ENCODE data around the gene SBK3. TPM values are rescaled to one million over a fixed set of nuclear protein-coding genes. Genes with fewer than 3 reads are reported as not detected.

SBK3 gene
- total RNA-seq, 1 donor from 2014 or later: not detected

GRCh38 chr19:55504981-55505380, 40.4 kb downstream of the SBK3 start:
- no peaks in the 10 kb centered on the region for H3K9me3 ChIP-seq
- peaks cover 2 to 3% of the 10 kb centered on the region in 2 donors for H3K4me1 ChIP-seq
- no peak for TF ChIP-seq CTCF (IDR thresholded peaks at IDR 0.05)
- intact Hi-C loops (cut with DNase I): loop anchor here (1.0 to 5.0 kb wide), 4 partner anchors 18 to 203 kb away; partner anchors contain the start of gene UBE2S
- DNase-seq (ENCODE audit: low spot score in 2 of 2): no peak
- no peak overlapping the region for H3K27ac ChIP-seq
- H3K36me3 ChIP-seq: no peaks in the 10 kb centered on the region
- H3K27me3 ChIP-seq: no peaks in the 10 kb centered on the region
- H3K4me3 ChIP-seq: no peak overlapping the region

- intact Hi-C loops (cut with DNase I): loop anchor here (1.0 to 5.0 kb wide), 4 partner anchors 17 to 202 kb away; partner anchors contain the start of gene UBE2S
- Histone ChIP-seq H3K4me1 (peaks cover 2 to 3% of the 10 kb centered on the region in 2 donors), H3K36me3 (no peaks in the 10 kb centered on the region), H3K9me3 (no peaks in the 10 kb centered on the region), H3K4me3 (peak overlapping the region; percentile 48 to 71), H3K27ac (peak overlapping the region in 1 of 2 donors; percentile 87), H3K27me3 (no peaks in the 10 kb centered on the region)
- TF ChIP-seq CTCF (IDR thresholded peaks at IDR 0.05): peak in 1 of 3 experiments; percentile 10
- DNase-seq (ENCODE audit: low spot score in 2 of 2): no peak
Observed at GRCh38 chr19:55504252-55504603, 41.1 kb downstream of the SBK3 start.

- TF ChIP-seq CTCF (IDR thresholded peaks at IDR 0.05): peak; percentile 99 to 100 (median 99)
Observed at GRCh38 chr19:55503502-55504251, 41.7 kb downstream of the SBK3 start.

GRCh38 chr19:55503157-55503501, 42.2 kb downstream of the SBK3 start:
- H3K27me3 ChIP-seq: no peaks in the 10 kb centered on the region
- no peak overlapping the region for H3K4me3 ChIP-seq
- no peak for DNase-seq (ENCODE audit: low spot score in 2 of 2)
- no peaks in the 10 kb centered on the region for H3K9me3 ChIP-seq
- H3K27ac ChIP-seq: no peak overlapping the region
- no peaks in the 10 kb centered on the region for H3K36me3 ChIP-seq
- H3K4me1 ChIP-seq: peaks cover 2 to 3% of the 10 kb centered on the region in 2 donors
- intact Hi-C loops (cut with DNase I): loop anchor here (5.0 kb wide), 2 partner anchors 96 to 201 kb away; partner anchors contain the start of gene UBE2S
- TF ChIP-seq CTCF (IDR thresholded peaks at IDR 0.05): no peak

More at GRCh38 chr19:55503502-55504251, 41.7 kb downstream of the SBK3 start:
- DNase-seq (ENCODE audit: low spot score in 2 of 2): peak; percentile 73 to 95
- Histone ChIP-seq H3K4me3 (peak overlapping the region; percentile 48 to 71), H3K27me3 (no peaks in the 10 kb centered on the region), H3K36me3 (no peaks in the 10 kb centered on the region), H3K27ac (peak overlapping the region; percentile 71 to 87), H3K9me3 (no peaks in the 10 kb centered on the region), H3K4me1 (peaks cover 2 to 3% of the 10 kb centered on the region in 2 donors)
- intact Hi-C loops (cut with DNase I): loop anchor here (1.0 to 5.0 kb wide), 4 partner anchors 16 to 201 kb away; partner anchors contain the start of gene UBE2S

DNA sequence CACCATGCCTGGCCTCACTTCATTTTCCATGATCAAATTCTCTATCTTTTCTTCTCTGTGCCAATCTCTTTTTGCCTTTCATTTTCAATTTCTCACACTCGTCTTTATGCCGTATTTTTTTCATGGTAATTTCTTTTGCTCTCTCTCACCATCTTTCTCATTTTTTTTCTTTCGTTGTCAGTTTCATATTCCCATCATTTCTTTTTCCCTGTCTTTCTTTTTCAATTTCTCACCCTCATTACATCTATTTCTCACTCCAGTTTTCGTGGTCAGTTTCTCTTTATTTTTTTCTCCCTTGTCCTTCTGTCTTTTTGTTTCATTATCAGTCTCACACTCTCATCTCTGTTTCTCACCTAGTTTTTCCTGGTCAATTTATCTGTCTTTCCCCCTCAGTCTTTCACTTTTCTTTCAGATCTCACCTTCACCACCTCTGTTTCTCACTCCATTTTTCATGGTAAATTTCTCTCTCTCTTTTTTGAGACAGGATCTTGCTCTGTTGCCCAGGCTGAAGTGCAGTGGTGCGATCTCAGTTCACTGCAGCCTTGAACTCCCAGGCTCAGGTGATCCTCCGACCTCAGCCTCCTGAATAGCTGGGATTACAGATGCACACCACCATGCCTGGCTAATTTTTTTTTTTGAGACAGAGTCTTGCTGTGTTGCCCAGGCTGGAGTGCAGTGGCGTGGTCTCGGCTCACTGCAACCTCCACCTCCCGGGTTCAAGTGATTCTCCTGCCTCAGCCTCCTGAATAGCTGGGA, 43.0 kb downstream of the SBK3 start:
- no peak for TF ChIP-seq CTCF (IDR thresholded peaks at IDR 0.05)
- no peak overlapping the region for H3K27ac ChIP-seq
- intact Hi-C loops (cut with DNase I): loop anchor here (5.0 kb wide), 2 partner anchors 95 to 200 kb away; partner anchors contain the start of gene UBE2S

More for the DNA sequence above, 43.0 kb downstream of the SBK3 start:
- H3K9me3 ChIP-seq: no peaks in the 10 kb centered on the region
- H3K27me3 ChIP-seq: no peaks in the 10 kb centered on the region
- no peak for DNase-seq (ENCODE audit: low spot score in 2 of 2)
- peaks cover 2 to 3% of the 10 kb centered on the region in 2 donors for H3K4me1 ChIP-seq
- no peak overlapping the region for H3K4me3 ChIP-seq
- H3K36me3 ChIP-seq: no peaks in the 10 kb centered on the region

Data from ascending aorta (tissue), 2 donors.